A549 (cell line): ENCODE measurements around the gene DRC7. TPM values are rescaled to one million over a fixed set of nuclear protein-coding genes. Genes with fewer than 3 reads are reported as not detected.

Experiments
- ATAC-seq, 2 experiments: fragments of 200-7000 bp in 1 of 2; fragments of >200 bp in 1 of 2; cut with Nextera tagmentation in 1 of 2; cut with Tn5 transposase in 1 of 2; 3 replicates each; pipeline versions ENCODE4 v1.8.0 to v1.9.1; 2018 to 2020; ENCODE audit warnings: mild to moderate bottlenecking in 1 of 2, moderate library complexity in 1 of 2
- CTCF ChIA-PET: fragments of 300-600 bp; sonication (Branson Sonifier 250); formaldehyde crosslinking; extraction: SDS; loops from one replicate; lab custom pipeline; 2021; ENCODE audit warnings: antibody characterized with exemption, inconsistent platforms; lab: Yijun Ruan, JAX
- POLR2A ChIA-PET: fragments of 350-600 bp; formaldehyde crosslinking; extraction: SDS; loops from one replicate; lab custom pipeline; 2021; ENCODE audit warnings: antibody characterized with exemption, inconsistent platforms; lab: Yijun Ruan, JAX
- DNase-seq, 2 experiments: peaks; one replicate each; pipeline versions ENCODE4 v3.0.0 to v3.0.0-alpha.2; 2011 to 2016; ENCODE audit warnings: low read depth in 1 of 2, low spot score in 1 of 2
- FAIRE-seq: peaks from 2 replicates; lab custom pipeline; 2011; peaks lifted over from hg19 to GRCh38; lab: Jason Lieb, UNC
- H3K27ac ChIP-seq, 2 experiments: fragments of >200 bp; sonication (Bioruptor Twin); formaldehyde crosslinking; 3 replicates each; pipeline ENCODE4 v1.5.1; 2016 to 2017
- H3K4me1 ChIP-seq: fragments of >200 bp; sonication (Bioruptor Twin); formaldehyde crosslinking; 3 replicates; pipeline ENCODE4 v1.6.1; 2016
- H3K4me2 ChIP-seq: fragments of >200 bp; sonication (Bioruptor Twin); formaldehyde crosslinking; 3 replicates; pipeline ENCODE4 v1.6.1; 2016
- H3K4me3 ChIP-seq: fragments of >200 bp; sonication (Bioruptor Twin); formaldehyde crosslinking; 3 replicates; pipeline ENCODE4 v1.5.1; 2016
- H3K9me3 ChIP-seq: fragments of >200 bp; sonication (Bioruptor Twin); formaldehyde crosslinking; 3 replicates; pipeline ENCODE4 v1.6.1; 2016
- CBX8 ChIP-seq: fragments of 200-600 bp; sonication (generic); IDR thresholded peaks from 2 replicates; pipeline ENCODE4 v1.6.1; 2016
- CEBPB ChIP-seq, 2 experiments: fragments of >200 bp in 1 of 2; sonication (Bioruptor Twin) in 1 of 2; formaldehyde crosslinking in 1 of 2; IDR thresholded peaks; 2 replicates each; pipeline ENCODE4 v1.6.1; 2012 to 2016
- CHD2 ChIP-seq: fragments of 150-350 bp; IDR thresholded peaks from 2 replicates; pipeline ENCODE4 v1.6.1; 2014; ENCODE audit warnings: low read length; ENCODE audit not compliant: partially characterized antibody
- EP300 ChIP-seq, 2 experiments: fragments of >200 bp; sonication (Bioruptor Twin); formaldehyde crosslinking; IDR thresholded peaks; 2 replicates in 1 of 2; 3 replicates in 1 of 2; pipeline ENCODE4 v1.6.1; 2016 to 2017
- ESRRA ChIP-seq: fragments of 150-350 bp; IDR thresholded peaks from 2 replicates; pipeline ENCODE4 v1.6.1; 2014; ENCODE audit warnings: mild to moderate bottlenecking, low read length, borderline replicate concordance
- FOSB ChIP-seq: fragments of 250-450 bp; sonication (Bioruptor Pico); IDR thresholded peaks from 2 replicates; pipeline ENCODE4 v1.5.0; 2020; ENCODE audit warnings: mild to moderate bottlenecking, moderate library complexity
- FOSL2 ChIP-seq, 2 experiments: fragments of 450-650 bp in 1 of 2; fragments of >200 bp in 1 of 2; sonication (Bioruptor Twin) in 1 of 2; formaldehyde crosslinking; IDR thresholded peaks; 2 replicates each; pipeline versions ENCODE4 v1.5.0 to v1.6.1; 2016 to 2020; ENCODE audit warnings: mild to moderate bottlenecking in 1 of 2, moderate library complexity in 1 of 2
- FOXS1 ChIP-seq: fragments of 250-450 bp; sonication (Bioruptor Pico); IDR thresholded peaks from 2 replicates; pipeline ENCODE4 v1.5.0; 2020; ENCODE audit warnings: mild to moderate bottlenecking, moderate library complexity
- GATA3 ChIP-seq: IDR thresholded peaks from 2 replicates; pipeline ENCODE4 v1.6.1; 2012; ENCODE audit warnings: borderline replicate concordance
- HDAC2 ChIP-seq: fragments of 200-600 bp; sonication (generic); IDR thresholded peaks from 2 replicates; pipeline ENCODE4 v1.6.1; 2016
- HOXA7 ChIP-seq: fragments of 250-450 bp; sonication (Bioruptor Pico); IDR thresholded peaks from 2 replicates; pipeline ENCODE4 v1.5.0; 2020; ENCODE audit warnings: mild to moderate bottlenecking, moderate library complexity
- JUNB ChIP-seq: fragments of >200 bp; sonication (Bioruptor Twin); formaldehyde crosslinking; IDR thresholded peaks from 2 replicates; pipeline ENCODE4 v1.6.1; 2016
- KDM5A ChIP-seq: fragments of 200-600 bp; sonication (generic); IDR thresholded peaks from 2 replicates; pipeline ENCODE4 v1.6.1; 2016; ENCODE audit warnings: antibody characterized with exemption, mild to moderate bottlenecking
- MAFK ChIP-seq: fragments of 450-650 bp; IDR thresholded peaks from 2 replicates; pipeline ENCODE4 v1.6.1; 2014; ENCODE audit not compliant: partially characterized antibody
- NFE2L2 ChIP-seq: fragments of 150-350 bp; conservative IDR thresholded peaks from 2 replicates; pipeline ENCODE4 v1.6.1; 2014; ENCODE audit warnings: low read length
- NR3C1 ChIP-seq: fragments of >200 bp; sonication (Bioruptor Twin); formaldehyde crosslinking; IDR thresholded peaks from 3 replicates; pipeline ENCODE4 v1.6.1; 2017
- POLR2A ChIP-seq: IDR thresholded peaks from 2 replicates; pipeline ENCODE4 v1.6.1; 2012; ENCODE audit warnings: mild to moderate bottlenecking, low read length
- POLR2AphosphoS2 ChIP-seq: conservative IDR thresholded peaks from 2 replicates; pipeline ENCODE4 v1.6.1; 2012; ENCODE audit warnings: low read length, improper control_type of control experiment, inconsistent platforms
- RCOR1 ChIP-seq: fragments of 150-350 bp; IDR thresholded peaks from 2 replicates; pipeline ENCODE4 v1.6.1; 2014; ENCODE audit warnings: antibody characterized with exemption, low read length, low read depth
- RFX5 ChIP-seq: fragments of 450-650 bp; IDR thresholded peaks from 2 replicates; pipeline ENCODE4 v1.7.1; 2014; ENCODE audit warnings: antibody characterized with exemption, mild to moderate bottlenecking, moderate library complexity
- RNF2 ChIP-seq: fragments of 200-600 bp; sonication (generic); IDR thresholded peaks from 2 replicates; pipeline ENCODE4 v1.6.1; 2016; ENCODE audit warnings: low read depth, mild to moderate bottlenecking, antibody characterized with exemption, moderate library complexity, borderline replicate concordance
- TFCP2L1 ChIP-seq: fragments of 250-450 bp; sonication (Bioruptor Pico); IDR thresholded peaks from 2 replicates; pipeline ENCODE4 v1.5.0; 2021; ENCODE audit warnings: mild to moderate bottlenecking
- ZSCAN20 ChIP-seq: fragments of 250-450 bp; sonication (Bioruptor Pico); IDR thresholded peaks from 2 replicates; pipeline ENCODE4 v1.8.0; 2022; ENCODE audit warnings: mild to moderate bottlenecking, moderate library complexity
- WGBS: methylation state at CpG from one replicate; pipeline ENCODE4 v1.1.6; 2017; ENCODE audit errors: missing lambda C conversion rate; 5-methylcytosine and 5-hydroxymethylcytosine counted together
- polyA plus RNA-seq, 4 experiments: library from polyadenylated mRNA; depleted of rRNA in 3 of 4; stranded (reverse); fragments of >200 nt; fragmentation: RNase III in 1 of 4; extraction: RNeasy Plus Mini Kit Qiagen cat#74134 plus additional on column Dnase treatment in 1 of 4; gene quantifications; 2 replicates in 3 of 4; 3 replicates in 1 of 4; pipeline ENCODE4 v1.2.3, GENCODE V29; 2011 to 2017
- TF ChIP-seq, protein P1 (sequence below): fragments of >200 bp; sonication (Bioruptor Twin); formaldehyde crosslinking; IDR thresholded peaks from 2 replicates; pipeline ENCODE4 v1.6.1; 2016
- TF ChIP-seq, protein P2 (sequence below): IDR thresholded peaks from 2 replicates; pipeline ENCODE4 v1.6.1; 2012
- TF ChIP-seq, protein P3 (sequence below): IDR thresholded peaks from 2 replicates; pipeline ENCODE4 v1.6.1; 2012
- TF ChIP-seq, protein P4 (sequence below): fragments of 250-450 bp; sonication (Bioruptor Pico); IDR thresholded peaks from 2 replicates; pipeline ENCODE4 v1.5.0; 2021; ENCODE audit warnings: mild to moderate bottlenecking, moderate library complexity, borderline replicate concordance

Gene DRC7
- polyA plus RNA-seq, 2 of the 4 experiments (the other 2 are of a cell fraction), result 0.10 to 0.28 TPM

DNA sequence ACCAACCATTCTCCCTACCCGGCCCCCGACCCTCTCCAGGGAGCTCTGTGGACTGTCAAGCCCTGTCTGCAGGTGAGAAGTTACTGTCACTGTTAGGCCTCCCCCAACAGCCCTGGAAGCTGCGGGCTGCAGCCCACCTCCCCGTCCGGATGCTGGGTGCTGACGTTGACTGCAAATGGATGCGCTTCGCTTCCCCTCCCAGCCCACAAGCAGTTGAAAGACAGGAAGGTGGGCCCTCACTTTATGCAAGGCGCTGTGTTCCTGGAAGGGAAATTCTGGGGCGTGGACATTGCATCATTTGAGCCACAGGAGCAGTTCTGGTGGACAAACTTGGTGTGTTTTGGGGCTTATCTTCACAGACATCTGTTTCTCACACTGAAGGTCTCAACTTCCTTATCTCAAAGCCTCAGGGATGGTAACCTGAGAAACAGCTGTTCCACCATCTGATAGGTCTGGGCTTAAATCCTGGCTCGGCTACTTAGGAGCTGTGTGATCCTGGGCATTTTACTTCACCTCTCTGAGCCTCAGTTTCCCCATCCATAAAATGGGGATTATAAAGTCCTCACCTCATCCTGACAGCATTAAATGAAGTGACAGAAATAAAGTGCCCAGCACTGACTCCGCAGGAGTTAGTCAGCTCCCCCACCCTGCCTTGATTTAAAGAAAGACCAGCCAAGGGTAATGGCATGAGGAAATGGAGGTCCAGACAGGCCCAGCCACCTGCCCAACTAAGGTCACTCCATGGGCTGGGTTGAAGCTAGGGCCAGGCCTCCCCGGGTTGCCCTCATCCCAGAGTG, 4.6 kb upstream of the DRC7 start:
- 81% methylated on average over 13 of the region's 13 CpGs for WGBS
- FAIRE-seq (no peak), ATAC-seq (no peak; a peak in 2 of 6 replicates)
- H3K4me2 ChIP-seq, result no peak overlapping the region; the same call in 2 of the 3 replicates
- POLR2A ChIA-PET, result no interaction called here
- H3K9me3 ChIP-seq, result no peaks in the 10 kb centered on the region
- H3K27ac ChIP-seq, result peak overlapping the region in 1 of 2 experiments; percentile 54; a peak in 1 of 6 replicates
- CTCF ChIA-PET, result interaction anchor here (0.8 to 2.0 kb wide), 8 partner anchors 9 to 439 kb away, joined by 3 to 5 read pairs (median 3); partner anchors contain the start of gene CFAP20
- H3K4me3 ChIP-seq, result no peak overlapping the region
- TF ChIP-seq HOXA7 (CRISPR knock-in tag), result no peak
- TF ChIP-seq CBX8, result no peak
- TF ChIP-seq GATA3, result no peak
- no peak for TF ChIP-seq NFE2L2
- TF ChIP-seq JUNB, result no peak
- TF ChIP-seq, protein P1, sequence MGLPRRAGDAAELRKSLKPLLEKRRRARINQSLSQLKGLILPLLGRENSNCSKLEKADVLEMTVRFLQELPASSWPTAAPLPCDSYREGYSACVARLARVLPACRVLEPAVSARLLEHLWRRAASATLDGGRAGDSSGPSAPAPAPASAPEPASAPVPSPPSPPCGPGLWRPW, result no peak
- TF ChIP-seq CEBPB (IDR thresholded peaks at IDR 0.05), result no peak
- TF ChIP-seq ESRRA, result no peak
- TF ChIP-seq, protein P2, sequence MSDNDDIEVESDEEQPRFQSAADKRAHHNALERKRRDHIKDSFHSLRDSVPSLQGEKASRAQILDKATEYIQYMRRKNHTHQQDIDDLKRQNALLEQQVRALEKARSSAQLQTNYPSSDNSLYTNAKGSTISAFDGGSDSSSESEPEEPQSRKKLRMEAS, result no peak
- no peak for TF ChIP-seq FOXS1 (CRISPR knock-in tag)
- TF ChIP-seq HDAC2, result no peak
- TF ChIP-seq ZSCAN20 (CRISPR knock-in tag), result no peak
- TF ChIP-seq NR3C1, result no peak
- TF ChIP-seq, all 56 proteins: peak for 0
- H3K4me1 ChIP-seq, result peaks cover 17% of the 10 kb centered on the region
- no peak for DNase-seq

DNA sequence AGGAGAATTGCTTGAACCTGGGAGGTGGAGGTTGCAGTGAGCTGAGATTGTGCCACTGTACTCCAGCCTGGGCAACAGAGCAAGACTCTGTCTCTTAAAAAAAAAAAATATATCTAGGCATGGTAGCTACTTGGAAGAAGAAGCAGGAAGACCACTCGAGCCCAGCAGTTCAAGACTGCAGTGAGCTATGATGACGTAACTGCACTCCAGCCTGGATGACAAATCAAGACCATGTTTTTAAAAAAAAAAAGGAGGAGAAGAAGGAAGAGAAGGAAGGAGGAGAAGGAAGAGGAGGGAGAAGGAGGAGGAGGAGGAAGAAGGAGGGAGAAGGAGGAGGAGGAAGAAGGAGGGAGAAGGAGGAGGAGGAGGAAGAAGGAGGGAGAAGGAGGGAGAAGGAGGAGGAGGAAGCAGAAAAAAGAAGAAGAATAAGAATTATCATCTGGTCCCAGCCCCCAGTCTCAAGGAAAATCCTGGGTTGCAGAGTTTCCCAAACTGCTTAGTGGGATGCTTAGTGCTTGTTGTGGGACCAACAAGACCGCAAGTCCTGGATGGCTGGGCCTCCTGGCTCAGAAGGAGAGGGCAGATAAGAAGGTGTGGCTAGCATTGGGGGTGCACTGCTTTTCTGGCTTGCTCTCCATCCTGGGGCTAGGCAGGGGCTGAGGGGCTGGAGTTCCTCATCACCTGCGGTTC, 3.7 kb upstream of the DRC7 start:
- no peak overlapping the region for H3K4me2 ChIP-seq
- WGBS, result 78% methylated on average over 4 of the region's 4 CpGs
- POLR2A ChIA-PET, result no interaction called here
- FAIRE-seq, result no peak
- no peak for ATAC-seq
- H3K4me3 ChIP-seq, result no peak overlapping the region
- H3K9me3 ChIP-seq, result no peaks in the 10 kb centered on the region
- H3K27ac ChIP-seq, result no peak overlapping the region
- no peak for DNase-seq
- CTCF ChIA-PET, result interaction anchor here (0.8 to 1.8 kb wide), 5 partner anchors 13 to 438 kb away, joined by 3 read pairs; partner anchors contain the start of gene CFAP20
- TF ChIP-seq, protein P2, result no peak
- TF ChIP-seq POLR2AphosphoS2 (no peak), CHD2 (no peak)
- H3K4me1 ChIP-seq, result peaks cover 17% of the 10 kb centered on the region

DNA sequence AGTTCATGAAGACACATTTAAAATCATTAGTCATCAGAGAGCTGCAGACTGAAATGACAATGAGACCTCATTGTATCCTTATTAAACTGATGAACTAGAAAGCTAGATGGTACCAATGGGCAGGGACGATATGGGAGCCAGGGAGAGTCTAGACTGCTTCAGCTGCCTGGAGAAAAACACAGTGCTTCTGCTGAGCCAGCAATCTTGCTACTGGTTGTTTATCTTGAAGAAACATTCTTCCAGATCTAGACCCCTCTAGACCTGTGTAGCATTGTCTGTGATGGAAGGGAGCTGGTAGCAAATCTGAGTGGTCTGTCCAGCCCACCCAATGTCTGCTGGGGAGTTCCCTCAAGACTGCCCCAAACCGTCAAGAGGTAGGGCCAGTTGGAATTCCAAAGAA, 2.0 kb upstream of the DRC7 start:
- POLR2A ChIA-PET, result no interaction called here
- no peak overlapping the region for H3K4me3 ChIP-seq
- TF ChIP-seq MAFK, result peak; percentile 75
- no peak for TF ChIP-seq RNF2
- TF ChIP-seq, all 56 proteins: peak for 1
- H3K27ac ChIP-seq, result no peak overlapping the region
- peaks cover 17% of the 10 kb centered on the region for H3K4me1 ChIP-seq
- H3K4me2 ChIP-seq, result no peak overlapping the region
- no peaks in the 10 kb centered on the region for H3K9me3 ChIP-seq
- WGBS, result 40% methylated on average over 2 of the region's 2 CpGs
- CTCF ChIA-PET, result interaction anchor here (0.7 kb wide), 1 partner anchor 32 kb away, joined by 4 read pairs; no protein-coding TSS in a partner anchor
- no peak for ATAC-seq
- FAIRE-seq, result no peak
- no peak for DNase-seq

DNA sequence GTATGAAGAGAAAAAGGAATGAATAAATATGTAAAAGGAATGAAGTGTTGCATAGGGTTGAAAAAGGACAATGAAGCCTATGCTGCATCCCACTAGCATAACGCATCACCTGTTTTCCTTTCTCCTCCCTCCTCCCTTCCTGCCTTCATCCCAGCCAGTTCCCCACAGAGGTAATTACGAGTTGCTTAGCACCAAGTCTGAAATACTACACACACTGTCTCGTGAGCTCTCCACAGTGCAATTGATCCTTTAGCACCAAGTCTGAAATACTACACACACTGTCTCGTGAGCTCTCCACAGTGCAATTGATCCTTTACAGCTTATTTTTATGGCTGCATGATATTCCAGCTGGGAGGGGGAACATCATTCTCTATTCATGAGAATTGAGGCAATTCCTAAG, 1.1 kb upstream of the DRC7 start:
- ChIA-PET CTCF (interaction anchor here (1.2 kb wide), 1 partner anchor 205 kb away, joined by 3 read pairs; no protein-coding TSS in a partner anchor), POLR2A (no interaction called here)
- no peak overlapping the region for H3K4me3 ChIP-seq
- H3K4me1 ChIP-seq, result peaks cover 17% of the 10 kb centered on the region
- DNase-seq (no peak), FAIRE-seq (no peak), ATAC-seq (no peak)
- no peak overlapping the region for H3K4me2 ChIP-seq
- no peak overlapping the region for H3K27ac ChIP-seq
- H3K9me3 ChIP-seq, result no peaks in the 10 kb centered on the region
- 60% methylated on average over 4 of the region's 4 CpGs for WGBS
- no peak for TF ChIP-seq ESRRA
- TF ChIP-seq FOSL2 (IDR thresholded peaks at IDR 0.05), result no peak
- TF ChIP-seq FOSL2 (CRISPR knock-in tag; IDR thresholded peaks at IDR 0.05), result no peak
- TF ChIP-seq POLR2A, result no peak
- no peak for TF ChIP-seq NR3C1
- no peak for TF ChIP-seq EP300 (IDR thresholded peaks at IDR 0.05)
- TF ChIP-seq RFX5, result no peak
- no peak for TF ChIP-seq CEBPB (IDR thresholded peaks at IDR 0.05)
- no peak for TF ChIP-seq RCOR1
- no peak for TF ChIP-seq CBX8
- TF ChIP-seq TFCP2L1 (CRISPR knock-in tag), result no peak
- TF ChIP-seq KDM5A, result no peak
- TF ChIP-seq, protein P3, sequence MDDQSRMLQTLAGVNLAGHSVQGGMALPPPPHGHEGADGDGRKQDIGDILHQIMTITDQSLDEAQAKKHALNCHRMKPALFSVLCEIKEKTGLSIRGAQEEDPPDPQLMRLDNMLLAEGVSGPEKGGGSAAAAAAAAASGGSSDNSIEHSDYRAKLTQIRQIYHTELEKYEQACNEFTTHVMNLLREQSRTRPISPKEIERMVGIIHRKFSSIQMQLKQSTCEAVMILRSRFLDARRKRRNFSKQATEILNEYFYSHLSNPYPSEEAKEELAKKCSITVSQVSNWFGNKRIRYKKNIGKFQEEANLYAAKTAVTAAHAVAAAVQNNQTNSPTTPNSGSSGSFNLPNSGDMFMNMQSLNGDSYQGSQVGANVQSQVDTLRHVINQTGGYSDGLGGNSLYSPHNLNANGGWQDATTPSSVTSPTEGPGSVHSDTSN, result no peak
- TF ChIP-seq, protein P4, sequence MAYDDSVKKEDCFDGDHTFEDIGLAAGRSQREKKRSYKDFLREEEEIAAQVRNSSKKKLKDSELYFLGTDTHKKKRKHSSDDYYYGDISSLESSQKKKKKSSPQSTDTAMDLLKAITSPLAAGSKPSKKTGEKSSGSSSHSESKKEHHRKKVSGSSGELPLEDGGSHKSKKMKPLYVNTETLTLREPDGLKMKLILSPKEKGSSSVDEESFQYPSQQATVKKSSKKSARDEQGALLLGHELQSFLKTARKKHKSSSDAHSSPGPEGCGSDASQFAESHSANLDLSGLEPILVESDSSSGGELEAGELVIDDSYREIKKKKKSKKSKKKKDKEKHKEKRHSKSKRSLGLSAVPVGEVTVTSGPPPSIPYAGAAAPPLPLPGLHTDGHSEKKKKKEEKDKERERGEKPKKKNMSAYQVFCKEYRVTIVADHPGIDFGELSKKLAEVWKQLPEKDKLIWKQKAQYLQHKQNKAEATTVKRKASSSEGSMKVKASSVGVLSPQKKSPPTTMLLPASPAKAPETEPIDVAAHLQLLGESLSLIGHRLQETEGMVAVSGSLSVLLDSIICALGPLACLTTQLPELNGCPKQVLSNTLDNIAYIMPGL (CRISPR knock-in tag), result no peak
- TF ChIP-seq FOSB, result no peak
